HepG2 (cell line): Measurements from ENCODE around the gene PLD3. TPM values are rescaled to one million over a fixed set of nuclear protein-coding genes. Genes with fewer than 3 reads are reported as not detected.

Experiments used
- ATAC-seq: fragments of 200-7000 bp; cut with Tn5 transposase; 3 replicates; pipeline ENCODE4 v1.9.1; 2020; ENCODE audit warnings: mild to moderate bottlenecking, moderate library complexity
- BruUV-seq: library from RNA; stranded (reverse); fragments of 400-500 nt; replicated peaks from 2 replicates; lab custom pipeline; 2021; lab: Mats Ljungman, UMichigan
- CTCF ChIA-PET: fragments of 300-600 bp; formaldehyde crosslinking; extraction: SDS; loops from one replicate; lab custom pipeline; 2021; ENCODE audit warnings: low total read pairs, inconsistent platforms, low intra/inter-chr PET ratio; lab: Yijun Ruan, JAX
- POLR2A ChIA-PET: fragments of 350-600 bp; sonication (Branson Sonifier 250); formaldehyde crosslinking; loops from one replicate; lab custom pipeline; 2020; ENCODE audit warnings: antibody characterized with exemption, inconsistent platforms; lab: Yijun Ruan, JAX
- DNase-seq: peaks from one replicate; pipeline ENCODE4 v3.0.0-alpha.2; 2015; ENCODE audit warnings: low spot score
- FAIRE-seq: peaks from 3 replicates; lab custom pipeline; 2011; peaks lifted over from hg19 to GRCh38; lab: Jason Lieb, UNC
- H2AFZ ChIP-seq: one replicate; pipeline ENCODE4 v1.6.1; 2011; ENCODE audit warnings: low read length, inconsistent platforms
- H3K27ac ChIP-seq: fragments of 300-600 bp; 3 replicates; pipeline ENCODE4 v1.8.0; 2011; ENCODE audit warnings: mixed run types, mild to moderate bottlenecking, mixed read lengths, low read length, inconsistent platforms; ENCODE audit not compliant: insufficient read depth; ENCODE audit errors: extremely low read length
- H3K27me3 ChIP-seq, 2 experiments: fragments of 200-600 bp in 1 of 2; 2 replicates in 1 of 2; 3 replicates in 1 of 2; pipeline versions ENCODE4 v1.6.0 to v1.8.0; 2011; ENCODE audit warnings: low read length in 2 of 2, mild to moderate bottlenecking in 2 of 2, moderate library complexity in 2 of 2, inconsistent platforms in 1 of 2; ENCODE audit not compliant: insufficient read depth in 2 of 2, control insufficient read depth in 1 of 2
- H3K36me3 ChIP-seq, 2 experiments: fragments of 200-600 bp in 1 of 2; replicated peaks in 1 of 2; 2 replicates in 1 of 2; 3 replicates in 1 of 2; pipeline versions ENCODE4 v1.5.1 to v1.8.0; 2011; ENCODE audit warnings: low read length in 2 of 2, inconsistent platforms in 1 of 2; ENCODE audit not compliant: insufficient read depth in 2 of 2, control insufficient read depth in 1 of 2
- H3K4me1 ChIP-seq: 2 replicates; pipeline ENCODE4 v1.5.1; 2012; ENCODE audit warnings: low read length, inconsistent platforms; ENCODE audit not compliant: insufficient read depth
- H3K4me2 ChIP-seq: 2 replicates; pipeline ENCODE4 v1.6.0; 2011; ENCODE audit warnings: low read depth, low read length, inconsistent platforms
- H3K4me3 ChIP-seq, 3 experiments: fragments of 200-600 bp in 1 of 3; sonication (generic), shearing (Covaris generic) in 1 of 3; replicated peaks in 1 of 3; 2 replicates each; pipeline ENCODE4 v1.5.1; 2011 to 2016; ENCODE audit warnings: low read length in 3 of 3, inconsistent platforms in 2 of 3, low read depth in 2 of 3, mild to moderate bottlenecking in 2 of 3, control low read depth in 1 of 3, mixed read lengths in 1 of 3; ENCODE audit not compliant: insufficient read depth in 1 of 3
- H3K79me2 ChIP-seq: one replicate; pipeline ENCODE4 v1.6.1; 2011; ENCODE audit warnings: low read length, inconsistent platforms; ENCODE audit not compliant: insufficient read depth
- H3K9ac ChIP-seq: 2 replicates; pipeline ENCODE4 v1.6.0; 2011; ENCODE audit warnings: mild to moderate bottlenecking, low read depth, low read length, inconsistent platforms; ENCODE audit not compliant: insufficient read depth
- H3K9me3 ChIP-seq: 2 replicates; pipeline ENCODE4 v1.5.1; 2012; ENCODE audit warnings: mild to moderate bottlenecking, low read length
- H4K20me1 ChIP-seq: 2 replicates; pipeline ENCODE4 v1.6.0; 2011; ENCODE audit warnings: inconsistent platforms, mild to moderate bottlenecking, low read length, moderate library complexity; ENCODE audit not compliant: insufficient read depth
- CREB1 ChIP-seq, 2 experiments: fragments of 450-650 bp in 1 of 2; IDR thresholded peaks; 2 replicates each; pipeline ENCODE4 v1.6.1; 2016 to 2017; ENCODE audit warnings: control low read depth in 1 of 2, mild to moderate bottlenecking in 1 of 2, missing compliant biosample characterization in 1 of 2, missing genetic modification characterization in 1 of 2
- RBAK ChIP-seq: sonication (generic); formaldehyde crosslinking; IDR thresholded peaks from 2 replicates; pipeline ENCODE4 v1.5.1; 2020; ENCODE audit warnings: mild to moderate bottlenecking, missing genetic modification reagents
- RNF219 ChIP-seq: sonication (generic); formaldehyde crosslinking; IDR thresholded peaks from 2 replicates; pipeline ENCODE4 v1.5.0; 2020; ENCODE audit warnings: mild to moderate bottlenecking, missing genetic modification reagents
- ZMAT3 ChIP-seq: sonication (generic); formaldehyde crosslinking; conservative IDR thresholded peaks from 2 replicates; pipeline ENCODE4 v1.7.0; 2021; ENCODE audit warnings: missing genetic modification reagents
- ZNF383 ChIP-seq: sonication (generic); formaldehyde crosslinking; IDR thresholded peaks from 2 replicates; pipeline ENCODE4 v1.4.0; 2020; ENCODE audit warnings: missing genetic modification reagents, mild to moderate bottlenecking, borderline replicate concordance
- WGBS: methylation state at CpG from one replicate; pipeline ENCODE4 v1.1.6; 2017; ENCODE audit warnings: low lambda C conversion rate; 5-methylcytosine and 5-hydroxymethylcytosine counted together
- in situ Hi-C: cut with HindIII; loops from 2 replicates; pipeline ENCODE4 v1.10.0; 2017; ENCODE audit warnings: low pct_unique_long_range_greater_than_20kb; ENCODE audit not compliant: extremely low pct_ligation_motif_present
- intact Hi-C: fragments of 100-400 bp; cut with micrococcal nuclease; formaldehyde crosslinking; loops from one replicate; pipeline ENCODE4 v1.10.0; 2022; ENCODE audit not compliant: unreplicated experiment
- polyA plus RNA-seq, 8 experiments: library from polyadenylated mRNA; depleted of rRNA in 3 of 8; stranded (reverse) in 7 of 8; unstranded in 1 of 8; fragments of >200 nt; fragmentation: Illumina TruSeq in 4 of 8; extraction: Trizol in 4 of 8; gene quantifications; 2 replicates each; pipeline versions ENCODE4 v1.2.1 to v1.2.3, GENCODE V29; 2011 to 2016; ENCODE audit warnings: low read depth in 4 of 8, missing spikeins in 1 of 8, mixed read lengths in 1 of 8; ENCODE audit not compliant: insufficient read depth in 1 of 8
- total RNA-seq, 5 experiments: library from RNA; depleted of rRNA; stranded (reverse); fragments of >200 nt; fragmentation: Illumina TruSeq; extraction: Trizol; gene quantifications; 2 replicates each; pipeline ENCODE4 v1.2.3, GENCODE V29; 2016; ENCODE audit warnings: low read depth in 1 of 5

PLD3 gene
- total and polyA plus RNA-seq, 2 of the 13 experiments (the other 11 are each of a cell fraction or from before 2014, with no cell fraction given), result 45.7 to 164 TPM

GRCh38 chr19:40396886-40397567, 48.5 kb downstream of the PLD3 start:
- H3K36me3 ChIP-seq, result no peaks in the 10 kb centered on the region
- CTCF ChIA-PET, result no interaction called here
- H3K4me2 ChIP-seq, result no peak overlapping the region
- intact Hi-C loops (no loop called here), in situ Hi-C loops (no loop called here)
- TF ChIP-seq ZMAT3 (CRISPR knock-in tag), result no peak
- no peak for TF ChIP-seq RBAK (CRISPR knock-in tag)
- no peak for TF ChIP-seq ZNF383 (CRISPR knock-in tag)
- H3K27me3 ChIP-seq, result peaks cover 10 to 35% of the 10 kb centered on the region in 2 experiments; a peak in 4 of 5 replicates
- H4K20me1 ChIP-seq, result no peaks in the 10 kb centered on the region
- H3K9ac ChIP-seq, result no peak overlapping the region
- ATAC-seq (no peak), FAIRE-seq (no peak), DNase-seq (no peak)
- peaks cover 6% of the 10 kb centered on the region for H3K4me1 ChIP-seq
- 40% methylated on average over 5 of the region's 20 CpGs for WGBS
- H3K27ac ChIP-seq, result no peak overlapping the region
- no peaks in the 10 kb centered on the region for H3K9me3 ChIP-seq
- BruUV-seq, result no TSS peak
- POLR2A ChIA-PET, result interaction anchor here (1.7 kb wide), 1 partner anchor 29 kb away, joined by 5 read pairs; the partner anchor contains the start of gene SERTAD1
- no peak overlapping the region for H3K4me3 ChIP-seq
- no peaks in the 10 kb centered on the region for H3K79me2 ChIP-seq
- no peak overlapping the region for H2AFZ ChIP-seq

GRCh38 chr19:40397568-40397906, 49.0 kb downstream of the PLD3 start:
- POLR2A ChIA-PET, result no interaction called here
- no TSS peak for BruUV-seq
- 66% methylated on average over 4 of the region's 22 CpGs for WGBS
- Histone ChIP-seq H3K79me2 (no peaks in the 10 kb centered on the region), H3K27me3 (peaks cover 10 to 35% of the 10 kb centered on the region in 2 experiments; a peak in 4 of 5 replicates), H3K4me2 (no peak overlapping the region), H3K4me3 (no peak overlapping the region), H3K9me3 (no peaks in the 10 kb centered on the region), H3K9ac (no peak overlapping the region), H3K4me1 (peaks cover 6% of the 10 kb centered on the region), H3K36me3 (no peaks in the 10 kb centered on the region), H3K27ac (no peak overlapping the region), H2AFZ (no peak overlapping the region)
- DNase-seq (no peak), ATAC-seq (no peak), FAIRE-seq (no peak)
- in situ Hi-C loops, result no loop called here
- CTCF ChIA-PET, result no interaction called here
- intact Hi-C loops, result no loop called here
- TF ChIP-seq CREB1 (IDR thresholded peaks at IDR 0.05) (no peak), CREB1 (CRISPR knock-in tag; IDR thresholded peaks at IDR 0.05) (no peak), RNF219 (CRISPR knock-in tag) (no peak)
- TF ChIP-seq, all 625 proteins: peak for 0
- no peaks in the 10 kb centered on the region for H4K20me1 ChIP-seq
